H1 (cell line): ENCODE measurements around the gene NEURL1. TPM values are rescaled to one million over a fixed set of nuclear protein-coding genes. Genes with fewer than 3 reads are reported as not detected.

Experiments
- BACH1 ChIP-seq: IDR thresholded peaks from 2 replicates; pipeline ENCODE4 v1.6.1; 2012; ENCODE audit warnings: low read length, improper control_type of control experiment
- BRCA1 ChIP-seq: IDR thresholded peaks from 2 replicates; pipeline ENCODE4 v1.6.1; 2012; ENCODE audit warnings: low read depth, low read length, improper control_type of control experiment
- CHD1 ChIP-seq: IDR thresholded peaks from 2 replicates; pipeline ENCODE4 v1.6.1; 2012; ENCODE audit warnings: low read depth, low read length, improper control_type of control experiment
- NANOG ChIP-seq: IDR thresholded peaks from 2 replicates; pipeline ENCODE4 v1.6.1; 2011; ENCODE audit warnings: low read length, low read depth, mild to moderate bottlenecking, inconsistent platforms; ENCODE audit not compliant: insufficient read depth, poor library complexity, severe bottlenecking
- POLR2AphosphoS5 ChIP-seq: IDR thresholded peaks from 2 replicates; pipeline ENCODE4 v1.6.1; 2011; ENCODE audit warnings: low read depth, low read length
- SP1 ChIP-seq: IDR thresholded peaks from 2 replicates; pipeline ENCODE4 v1.6.1; 2011; ENCODE audit warnings: low read depth, low read length
- ZNF274 ChIP-seq: IDR thresholded peaks from 2 replicates; pipeline ENCODE4 v1.7.0; 2012; ENCODE audit warnings: low read length, borderline replicate concordance; ENCODE audit errors: extremely low read depth
- polyA plus RNA-seq, 7 experiments: library from polyadenylated mRNA; depleted of rRNA in 3 of 7; stranded (reverse) in 5 of 7; unstranded in 2 of 7; fragments of >200 nt in 5 of 7; fragments of 200-250 nt in 2 of 7; gene quantifications; 1 replicate in 5 of 7; 2 replicates in 1 of 7; 4 replicates in 1 of 7; pipeline versions ENCODE4 v1.2.1 to v1.2.3, GENCODE V29; 2011 to 2013; ENCODE audit warnings: missing spikeins in 2 of 7, mixed read lengths in 2 of 7
- total RNA-seq: library from RNA; stranded (reverse); fragmentation: NEBNext Ultra II Directional; extraction: Animal tissue kit (Norgen Biotek cat#: 25700); gene quantifications from 2 replicates; pipeline ENCODE4 v1.2.1, GENCODE V29; 2021
- TF ChIP-seq, protein P1 (sequence below), 3 experiments: IDR thresholded peaks; 1 replicate in 2 of 3; 2 replicates in 1 of 3; pipeline versions ENCODE4 v1.5.1 to v1.6.1; 2011; ENCODE audit warnings: low read length in 3 of 3, mild to moderate bottlenecking in 3 of 3, inconsistent platforms in 2 of 3, low read depth in 1 of 3, moderate library complexity in 1 of 3; ENCODE audit not compliant: insufficient read depth in 1 of 3; ENCODE audit errors: control extremely low read depth in 1 of 3
- TF ChIP-seq, protein P2 (sequence below): fragments of 300-600 bp; sonication (generic); IDR thresholded peaks from 2 replicates; pipeline ENCODE4 v1.7.1; 2012; ENCODE audit warnings: low read length, moderate library complexity, mild to moderate bottlenecking, inconsistent platforms; ENCODE audit not compliant: insufficient replicate concordance

The NEURL1 gene
- total and polyA plus RNA-seq, 2 of the 8 experiments (the other 6 are each of a cell fraction or from before 2014, with no cell fraction given), result 0.54 to 0.58 TPM

DNA sequence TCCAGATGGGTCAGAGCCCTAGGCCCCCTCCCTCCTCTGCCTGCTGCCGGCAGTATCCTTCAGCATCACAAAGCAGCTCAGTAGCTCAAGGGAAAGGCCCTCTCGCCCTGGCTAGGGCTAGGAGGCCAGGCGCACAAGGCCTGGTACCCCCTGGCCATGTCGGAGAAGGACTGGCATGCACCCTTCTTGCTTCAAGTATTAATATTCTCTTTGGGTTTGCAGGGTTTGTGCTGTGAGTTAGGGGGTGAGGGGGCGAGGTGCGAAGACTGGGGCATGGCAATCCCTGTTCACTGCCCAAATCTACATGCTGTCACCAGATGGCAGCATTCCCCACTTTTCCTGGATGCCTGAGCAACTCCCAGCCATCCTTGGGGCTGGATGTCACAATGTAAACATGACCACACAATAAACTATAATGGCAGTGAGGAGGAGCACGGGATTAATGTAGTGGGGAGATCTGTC is 105.2 kb downstream of the NEURL1 start (continued):
- TF ChIP-seq, protein P1, sequence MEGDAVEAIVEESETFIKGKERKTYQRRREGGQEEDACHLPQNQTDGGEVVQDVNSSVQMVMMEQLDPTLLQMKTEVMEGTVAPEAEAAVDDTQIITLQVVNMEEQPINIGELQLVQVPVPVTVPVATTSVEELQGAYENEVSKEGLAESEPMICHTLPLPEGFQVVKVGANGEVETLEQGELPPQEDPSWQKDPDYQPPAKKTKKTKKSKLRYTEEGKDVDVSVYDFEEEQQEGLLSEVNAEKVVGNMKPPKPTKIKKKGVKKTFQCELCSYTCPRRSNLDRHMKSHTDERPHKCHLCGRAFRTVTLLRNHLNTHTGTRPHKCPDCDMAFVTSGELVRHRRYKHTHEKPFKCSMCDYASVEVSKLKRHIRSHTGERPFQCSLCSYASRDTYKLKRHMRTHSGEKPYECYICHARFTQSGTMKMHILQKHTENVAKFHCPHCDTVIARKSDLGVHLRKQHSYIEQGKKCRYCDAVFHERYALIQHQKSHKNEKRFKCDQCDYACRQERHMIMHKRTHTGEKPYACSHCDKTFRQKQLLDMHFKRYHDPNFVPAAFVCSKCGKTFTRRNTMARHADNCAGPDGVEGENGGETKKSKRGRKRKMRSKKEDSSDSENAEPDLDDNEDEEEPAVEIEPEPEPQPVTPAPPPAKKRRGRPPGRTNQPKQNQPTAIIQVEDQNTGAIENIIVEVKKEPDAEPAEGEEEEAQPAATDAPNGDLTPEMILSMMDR (IDR thresholded peaks at IDR 0.05; ENCODE audit: control extremely low read depth in 1 of 3, insufficient read depth in 1 of 3, low read depth in 1 of 3, low read length in 3 of 3), result peak; percentile 88 to 90 (median 88)
- TF ChIP-seq ZNF274, result no peak
- TF ChIP-seq BRCA1, result no peak
- TF ChIP-seq CHD1, result no peak
- no peak for TF ChIP-seq SP1
- no peak for TF ChIP-seq NANOG
- no peak for TF ChIP-seq POLR2AphosphoS5
- TF ChIP-seq, protein P2, sequence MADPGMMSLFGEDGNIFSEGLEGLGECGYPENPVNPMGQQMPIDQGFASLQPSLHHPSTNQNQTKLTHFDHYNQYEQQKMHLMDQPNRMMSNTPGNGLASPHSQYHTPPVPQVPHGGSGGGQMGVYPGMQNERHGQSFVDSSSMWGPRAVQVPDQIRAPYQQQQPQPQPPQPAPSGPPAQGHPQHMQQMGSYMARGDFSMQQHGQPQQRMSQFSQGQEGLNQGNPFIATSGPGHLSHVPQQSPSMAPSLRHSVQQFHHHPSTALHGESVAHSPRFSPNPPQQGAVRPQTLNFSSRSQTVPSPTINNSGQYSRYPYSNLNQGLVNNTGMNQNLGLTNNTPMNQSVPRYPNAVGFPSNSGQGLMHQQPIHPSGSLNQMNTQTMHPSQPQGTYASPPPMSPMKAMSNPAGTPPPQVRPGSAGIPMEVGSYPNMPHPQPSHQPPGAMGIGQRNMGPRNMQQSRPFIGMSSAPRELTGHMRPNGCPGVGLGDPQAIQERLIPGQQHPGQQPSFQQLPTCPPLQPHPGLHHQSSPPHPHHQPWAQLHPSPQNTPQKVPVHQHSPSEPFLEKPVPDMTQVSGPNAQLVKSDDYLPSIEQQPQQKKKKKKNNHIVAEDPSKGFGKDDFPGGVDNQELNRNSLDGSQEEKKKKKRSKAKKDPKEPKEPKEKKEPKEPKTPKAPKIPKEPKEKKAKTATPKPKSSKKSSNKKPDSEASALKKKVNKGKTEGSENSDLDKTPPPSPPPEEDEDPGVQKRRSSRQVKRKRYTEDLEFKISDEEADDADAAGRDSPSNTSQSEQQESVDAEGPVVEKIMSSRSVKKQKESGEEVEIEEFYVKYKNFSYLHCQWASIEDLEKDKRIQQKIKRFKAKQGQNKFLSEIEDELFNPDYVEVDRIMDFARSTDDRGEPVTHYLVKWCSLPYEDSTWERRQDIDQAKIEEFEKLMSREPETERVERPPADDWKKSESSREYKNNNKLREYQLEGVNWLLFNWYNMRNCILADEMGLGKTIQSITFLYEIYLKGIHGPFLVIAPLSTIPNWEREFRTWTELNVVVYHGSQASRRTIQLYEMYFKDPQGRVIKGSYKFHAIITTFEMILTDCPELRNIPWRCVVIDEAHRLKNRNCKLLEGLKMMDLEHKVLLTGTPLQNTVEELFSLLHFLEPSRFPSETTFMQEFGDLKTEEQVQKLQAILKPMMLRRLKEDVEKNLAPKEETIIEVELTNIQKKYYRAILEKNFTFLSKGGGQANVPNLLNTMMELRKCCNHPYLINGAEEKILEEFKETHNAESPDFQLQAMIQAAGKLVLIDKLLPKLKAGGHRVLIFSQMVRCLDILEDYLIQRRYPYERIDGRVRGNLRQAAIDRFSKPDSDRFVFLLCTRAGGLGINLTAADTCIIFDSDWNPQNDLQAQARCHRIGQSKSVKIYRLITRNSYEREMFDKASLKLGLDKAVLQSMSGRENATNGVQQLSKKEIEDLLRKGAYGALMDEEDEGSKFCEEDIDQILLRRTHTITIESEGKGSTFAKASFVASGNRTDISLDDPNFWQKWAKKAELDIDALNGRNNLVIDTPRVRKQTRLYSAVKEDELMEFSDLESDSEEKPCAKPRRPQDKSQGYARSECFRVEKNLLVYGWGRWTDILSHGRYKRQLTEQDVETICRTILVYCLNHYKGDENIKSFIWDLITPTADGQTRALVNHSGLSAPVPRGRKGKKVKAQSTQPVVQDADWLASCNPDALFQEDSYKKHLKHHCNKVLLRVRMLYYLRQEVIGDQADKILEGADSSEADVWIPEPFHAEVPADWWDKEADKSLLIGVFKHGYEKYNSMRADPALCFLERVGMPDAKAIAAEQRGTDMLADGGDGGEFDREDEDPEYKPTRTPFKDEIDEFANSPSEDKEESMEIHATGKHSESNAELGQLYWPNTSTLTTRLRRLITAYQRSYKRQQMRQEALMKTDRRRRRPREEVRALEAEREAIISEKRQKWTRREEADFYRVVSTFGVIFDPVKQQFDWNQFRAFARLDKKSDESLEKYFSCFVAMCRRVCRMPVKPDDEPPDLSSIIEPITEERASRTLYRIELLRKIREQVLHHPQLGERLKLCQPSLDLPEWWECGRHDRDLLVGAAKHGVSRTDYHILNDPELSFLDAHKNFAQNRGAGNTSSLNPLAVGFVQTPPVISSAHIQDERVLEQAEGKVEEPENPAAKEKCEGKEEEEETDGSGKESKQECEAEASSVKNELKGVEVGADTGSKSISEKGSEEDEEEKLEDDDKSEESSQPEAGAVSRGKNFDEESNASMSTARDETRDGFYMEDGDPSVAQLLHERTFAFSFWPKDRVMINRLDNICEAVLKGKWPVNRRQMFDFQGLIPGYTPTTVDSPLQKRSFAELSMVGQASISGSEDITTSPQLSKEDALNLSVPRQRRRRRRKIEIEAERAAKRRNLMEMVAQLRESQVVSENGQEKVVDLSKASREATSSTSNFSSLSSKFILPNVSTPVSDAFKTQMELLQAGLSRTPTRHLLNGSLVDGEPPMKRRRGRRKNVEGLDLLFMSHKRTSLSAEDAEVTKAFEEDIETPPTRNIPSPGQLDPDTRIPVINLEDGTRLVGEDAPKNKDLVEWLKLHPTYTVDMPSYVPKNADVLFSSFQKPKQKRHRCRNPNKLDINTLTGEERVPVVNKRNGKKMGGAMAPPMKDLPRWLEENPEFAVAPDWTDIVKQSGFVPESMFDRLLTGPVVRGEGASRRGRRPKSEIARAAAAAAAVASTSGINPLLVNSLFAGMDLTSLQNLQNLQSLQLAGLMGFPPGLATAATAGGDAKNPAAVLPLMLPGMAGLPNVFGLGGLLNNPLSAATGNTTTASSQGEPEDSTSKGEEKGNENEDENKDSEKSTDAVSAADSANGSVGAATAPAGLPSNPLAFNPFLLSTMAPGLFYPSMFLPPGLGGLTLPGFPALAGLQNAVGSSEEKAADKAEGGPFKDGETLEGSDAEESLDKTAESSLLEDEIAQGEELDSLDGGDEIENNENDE, result no peak
- peak; percentile 18; the same call in 1 of the 2 replicates for TF ChIP-seq BACH1
